ENCODE measurements around the gene FLNA. TPM values are rescaled to one million over a fixed set of nuclear protein-coding genes. Genes with fewer than 3 reads are reported as not detected.

The FLNA gene
- total RNA-seq, 1 experiment from 2014 or later, result 920 TPM

DNA sequence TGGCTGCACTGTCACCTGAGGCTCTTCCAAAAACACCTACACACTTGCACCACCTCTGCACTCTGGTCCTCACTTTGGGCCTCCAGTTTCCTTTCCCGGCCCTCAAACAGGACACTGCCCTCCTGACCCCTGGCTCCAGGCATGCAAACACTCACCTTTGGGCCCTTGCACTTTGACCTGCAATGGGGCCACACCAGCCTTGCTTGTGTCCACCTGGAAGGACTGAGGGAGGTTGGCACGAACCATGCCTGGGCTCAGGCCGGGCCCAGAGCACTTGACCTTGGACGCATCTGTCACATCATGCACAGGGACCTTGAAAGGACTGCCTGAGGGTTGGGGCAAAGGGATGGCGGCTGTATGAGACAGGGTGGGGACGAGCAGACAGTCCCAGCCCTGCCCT lies 15.6 kb downstream of the FLNA start:
- POLR2A ChIA-PET, result no interaction called here
- Histone ChIP-seq H3K36me3 (ENCODE audit: control insufficient read depth, insufficient read depth, low read length) (peaks cover 14% of the 10 kb centered on the region), H3K9me3 (ENCODE audit: control insufficient read depth, insufficient read depth, low read depth, low read length) (no peaks in the 10 kb centered on the region), H3K4me3 (ENCODE audit: low read depth in 2 of 2, low read length in 2 of 2) (no peak overlapping the region), H3K27ac (ENCODE audit: low read length) (no peak overlapping the region), H3K4me1 (ENCODE audit: control insufficient read depth, insufficient read depth, low read length) (no peaks in the 10 kb centered on the region), H3K27me3 (ENCODE audit: control insufficient read depth, insufficient read depth, low read length) (no peaks in the 10 kb centered on the region)
- DNase-seq (ENCODE audit: low read depth, low spot score) (no peak), ATAC-seq (no peak)
- CTCF ChIA-PET, result no interaction called here
- intact Hi-C loops (cut with micrococcal nuclease; ENCODE audit: unreplicated experiment) (no loop called here), in situ Hi-C loops (cut with HindIII; ENCODE audit: low pct_unique_long_range_greater_than_20kb, low sequenced_read_pairs) (no loop called here)
- TF ChIP-seq POLR2AphosphoS5 (IDR thresholded peaks at IDR 0.05; ENCODE audit: low read depth, low read length) (no peak), SIN3A (IDR thresholded peaks at IDR 0.05; ENCODE audit: borderline replicate concordance, insufficient read depth, low read depth, low read length) (no peak), TCF7L2 (IDR thresholded peaks at IDR 0.05; ENCODE audit: low read depth, low read length) (no peak)
- TF ChIP-seq, protein P1, sequence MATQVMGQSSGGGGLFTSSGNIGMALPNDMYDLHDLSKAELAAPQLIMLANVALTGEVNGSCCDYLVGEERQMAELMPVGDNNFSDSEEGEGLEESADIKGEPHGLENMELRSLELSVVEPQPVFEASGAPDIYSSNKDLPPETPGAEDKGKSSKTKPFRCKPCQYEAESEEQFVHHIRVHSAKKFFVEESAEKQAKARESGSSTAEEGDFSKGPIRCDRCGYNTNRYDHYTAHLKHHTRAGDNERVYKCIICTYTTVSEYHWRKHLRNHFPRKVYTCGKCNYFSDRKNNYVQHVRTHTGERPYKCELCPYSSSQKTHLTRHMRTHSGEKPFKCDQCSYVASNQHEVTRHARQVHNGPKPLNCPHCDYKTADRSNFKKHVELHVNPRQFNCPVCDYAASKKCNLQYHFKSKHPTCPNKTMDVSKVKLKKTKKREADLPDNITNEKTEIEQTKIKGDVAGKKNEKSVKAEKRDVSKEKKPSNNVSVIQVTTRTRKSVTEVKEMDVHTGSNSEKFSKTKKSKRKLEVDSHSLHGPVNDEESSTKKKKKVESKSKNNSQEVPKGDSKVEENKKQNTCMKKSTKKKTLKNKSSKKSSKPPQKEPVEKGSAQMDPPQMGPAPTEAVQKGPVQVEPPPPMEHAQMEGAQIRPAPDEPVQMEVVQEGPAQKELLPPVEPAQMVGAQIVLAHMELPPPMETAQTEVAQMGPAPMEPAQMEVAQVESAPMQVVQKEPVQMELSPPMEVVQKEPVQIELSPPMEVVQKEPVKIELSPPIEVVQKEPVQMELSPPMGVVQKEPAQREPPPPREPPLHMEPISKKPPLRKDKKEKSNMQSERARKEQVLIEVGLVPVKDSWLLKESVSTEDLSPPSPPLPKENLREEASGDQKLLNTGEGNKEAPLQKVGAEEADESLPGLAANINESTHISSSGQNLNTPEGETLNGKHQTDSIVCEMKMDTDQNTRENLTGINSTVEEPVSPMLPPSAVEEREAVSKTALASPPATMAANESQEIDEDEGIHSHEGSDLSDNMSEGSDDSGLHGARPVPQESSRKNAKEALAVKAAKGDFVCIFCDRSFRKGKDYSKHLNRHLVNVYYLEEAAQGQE (IDR thresholded peaks at IDR 0.05; ENCODE audit: insufficient read depth in 1 of 2, low read depth in 2 of 2, low read length in 1 of 2), result no peak
- TF ChIP-seq, protein P2, sequence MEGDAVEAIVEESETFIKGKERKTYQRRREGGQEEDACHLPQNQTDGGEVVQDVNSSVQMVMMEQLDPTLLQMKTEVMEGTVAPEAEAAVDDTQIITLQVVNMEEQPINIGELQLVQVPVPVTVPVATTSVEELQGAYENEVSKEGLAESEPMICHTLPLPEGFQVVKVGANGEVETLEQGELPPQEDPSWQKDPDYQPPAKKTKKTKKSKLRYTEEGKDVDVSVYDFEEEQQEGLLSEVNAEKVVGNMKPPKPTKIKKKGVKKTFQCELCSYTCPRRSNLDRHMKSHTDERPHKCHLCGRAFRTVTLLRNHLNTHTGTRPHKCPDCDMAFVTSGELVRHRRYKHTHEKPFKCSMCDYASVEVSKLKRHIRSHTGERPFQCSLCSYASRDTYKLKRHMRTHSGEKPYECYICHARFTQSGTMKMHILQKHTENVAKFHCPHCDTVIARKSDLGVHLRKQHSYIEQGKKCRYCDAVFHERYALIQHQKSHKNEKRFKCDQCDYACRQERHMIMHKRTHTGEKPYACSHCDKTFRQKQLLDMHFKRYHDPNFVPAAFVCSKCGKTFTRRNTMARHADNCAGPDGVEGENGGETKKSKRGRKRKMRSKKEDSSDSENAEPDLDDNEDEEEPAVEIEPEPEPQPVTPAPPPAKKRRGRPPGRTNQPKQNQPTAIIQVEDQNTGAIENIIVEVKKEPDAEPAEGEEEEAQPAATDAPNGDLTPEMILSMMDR (IDR thresholded peaks at IDR 0.05), result no peak
- no TSS peak for BruUV-seq (replicated peaks)

DNA sequence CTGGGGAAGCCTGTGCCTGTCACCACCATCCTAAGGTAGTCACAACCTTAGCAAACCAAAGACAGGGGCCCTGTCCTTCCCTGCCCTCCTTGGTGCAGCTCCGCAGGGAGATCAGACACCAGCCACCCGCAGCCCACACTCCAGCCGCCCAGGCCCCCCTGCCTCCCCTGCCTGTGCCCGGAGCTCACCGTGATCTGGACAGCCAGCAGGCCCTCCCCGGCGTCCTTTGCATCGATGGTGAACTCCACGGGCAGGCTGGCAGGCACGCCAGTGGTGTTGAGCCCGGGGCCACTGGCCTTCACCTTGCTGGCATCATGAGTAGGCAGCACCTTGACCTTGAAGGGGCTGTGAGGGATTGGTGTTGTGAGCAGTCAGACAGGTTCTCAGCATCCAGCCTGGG lies 16.4 kb downstream of the FLNA start:
- POLR2A ChIA-PET, result no interaction called here
- CTCF ChIA-PET, result no interaction called here
- intact Hi-C loops (cut with micrococcal nuclease; ENCODE audit: unreplicated experiment) (no loop called here), in situ Hi-C loops (cut with HindIII; ENCODE audit: low pct_unique_long_range_greater_than_20kb, low sequenced_read_pairs) (no loop called here)
- Histone ChIP-seq H3K27me3 (ENCODE audit: control insufficient read depth, insufficient read depth, low read length) (no peaks in the 10 kb centered on the region), H3K4me3 (ENCODE audit: low read depth in 2 of 2, low read length in 2 of 2) (no peak overlapping the region), H3K36me3 (ENCODE audit: control insufficient read depth, insufficient read depth, low read length) (peaks cover 14% of the 10 kb centered on the region), H3K27ac (ENCODE audit: low read length) (no peak overlapping the region), H3K9me3 (ENCODE audit: control insufficient read depth, insufficient read depth, low read depth, low read length) (no peaks in the 10 kb centered on the region), H3K4me1 (ENCODE audit: control insufficient read depth, insufficient read depth, low read length) (no peaks in the 10 kb centered on the region)
- no TSS peak for BruUV-seq (replicated peaks)
- no peak for TF ChIP-seq TCF7L2 (IDR thresholded peaks at IDR 0.05; ENCODE audit: low read depth, low read length)
- TF ChIP-seq, protein P2 (IDR thresholded peaks at IDR 0.05), result no peak
- ATAC-seq, result no peak
- no peak for DNase-seq (ENCODE audit: low read depth, low spot score)

DNA sequence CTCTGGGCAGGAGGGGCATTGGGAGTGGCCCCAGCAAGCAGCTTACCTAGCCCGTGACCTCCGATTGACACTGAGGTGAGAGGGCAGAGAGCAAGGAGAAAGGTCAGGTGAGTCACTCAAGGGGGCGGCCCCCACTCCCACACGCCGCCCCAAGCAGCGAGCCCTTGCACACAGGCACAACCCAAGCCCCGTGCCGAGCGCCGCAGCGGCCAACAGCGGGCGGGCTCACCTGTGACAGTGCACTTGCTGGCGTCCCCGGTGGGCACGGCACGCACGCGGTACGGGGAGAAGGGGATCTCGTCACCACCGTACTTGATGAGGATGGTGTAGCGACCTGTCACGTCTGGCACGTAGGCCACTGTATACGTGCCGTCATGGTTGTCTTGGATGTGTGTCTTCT lies 17.2 kb downstream of the FLNA start:
- Histone ChIP-seq H3K9me3 (ENCODE audit: control insufficient read depth, insufficient read depth, low read depth, low read length) (no peaks in the 10 kb centered on the region), H3K4me3 (ENCODE audit: low read depth in 2 of 2, low read length in 2 of 2) (no peak overlapping the region), H3K27ac (ENCODE audit: low read length) (no peak overlapping the region), H3K27me3 (ENCODE audit: control insufficient read depth, insufficient read depth, low read length) (no peaks in the 10 kb centered on the region), H3K36me3 (ENCODE audit: control insufficient read depth, insufficient read depth, low read length) (peaks cover 14% of the 10 kb centered on the region), H3K4me1 (ENCODE audit: control insufficient read depth, insufficient read depth, low read length) (no peaks in the 10 kb centered on the region)
- CTCF ChIA-PET, result no interaction called here
- ATAC-seq (no peak), DNase-seq (ENCODE audit: low read depth, low spot score) (no peak)
- in situ Hi-C loops (cut with HindIII; ENCODE audit: low pct_unique_long_range_greater_than_20kb, low sequenced_read_pairs) (no loop called here), intact Hi-C loops (cut with micrococcal nuclease; ENCODE audit: unreplicated experiment) (no loop called here)
- POLR2A ChIA-PET, result no interaction called here
- TF ChIP-seq SIN3A (IDR thresholded peaks at IDR 0.05; ENCODE audit: borderline replicate concordance, insufficient read depth, low read depth, low read length) (no peak), POLR2AphosphoS5 (IDR thresholded peaks at IDR 0.05; ENCODE audit: low read depth, low read length) (no peak), TCF7L2 (IDR thresholded peaks at IDR 0.05; ENCODE audit: low read depth, low read length) (no peak)
- TF ChIP-seq, protein P1 (IDR thresholded peaks at IDR 0.05; ENCODE audit: insufficient read depth in 1 of 2, low read depth in 2 of 2, low read length in 1 of 2), result no peak
- TF ChIP-seq, protein P2 (IDR thresholded peaks at IDR 0.05), result no peak
- no TSS peak for BruUV-seq (replicated peaks)
